HG02623 (cell line): ENCODE data around the gene FOSL2.

Experiments
- ATAC-seq: cut with Tn5 transposase; IDR thresholded peaks from one replicate; pipeline ENCODE4 v1.9.1; 2021; ENCODE audit warnings: moderate library complexity; ENCODE audit not compliant: unreplicated experiment

FOSL2 gene

DNA sequence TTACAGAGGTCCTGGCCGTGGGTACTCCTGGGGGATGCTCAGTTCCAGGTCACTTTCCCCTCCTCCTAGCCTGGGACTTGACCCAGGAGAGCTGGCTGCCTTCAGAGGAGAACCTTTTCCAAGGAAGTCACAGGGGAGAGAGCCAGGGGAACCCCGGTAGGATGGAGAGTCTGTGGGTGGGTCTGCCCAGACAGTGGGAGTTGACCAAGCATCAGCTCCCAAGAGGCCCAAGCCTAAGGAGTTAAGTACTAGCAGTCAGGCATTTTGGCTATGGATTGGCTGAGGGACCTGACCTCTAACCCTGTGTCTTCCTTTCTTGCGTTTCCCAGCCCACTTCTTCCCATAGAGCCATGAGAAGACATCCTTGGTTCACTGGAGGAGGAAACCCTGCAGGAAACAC, 54.4 kb downstream of the FOSL2 start:
- no peak for ATAC-seq

DNA sequence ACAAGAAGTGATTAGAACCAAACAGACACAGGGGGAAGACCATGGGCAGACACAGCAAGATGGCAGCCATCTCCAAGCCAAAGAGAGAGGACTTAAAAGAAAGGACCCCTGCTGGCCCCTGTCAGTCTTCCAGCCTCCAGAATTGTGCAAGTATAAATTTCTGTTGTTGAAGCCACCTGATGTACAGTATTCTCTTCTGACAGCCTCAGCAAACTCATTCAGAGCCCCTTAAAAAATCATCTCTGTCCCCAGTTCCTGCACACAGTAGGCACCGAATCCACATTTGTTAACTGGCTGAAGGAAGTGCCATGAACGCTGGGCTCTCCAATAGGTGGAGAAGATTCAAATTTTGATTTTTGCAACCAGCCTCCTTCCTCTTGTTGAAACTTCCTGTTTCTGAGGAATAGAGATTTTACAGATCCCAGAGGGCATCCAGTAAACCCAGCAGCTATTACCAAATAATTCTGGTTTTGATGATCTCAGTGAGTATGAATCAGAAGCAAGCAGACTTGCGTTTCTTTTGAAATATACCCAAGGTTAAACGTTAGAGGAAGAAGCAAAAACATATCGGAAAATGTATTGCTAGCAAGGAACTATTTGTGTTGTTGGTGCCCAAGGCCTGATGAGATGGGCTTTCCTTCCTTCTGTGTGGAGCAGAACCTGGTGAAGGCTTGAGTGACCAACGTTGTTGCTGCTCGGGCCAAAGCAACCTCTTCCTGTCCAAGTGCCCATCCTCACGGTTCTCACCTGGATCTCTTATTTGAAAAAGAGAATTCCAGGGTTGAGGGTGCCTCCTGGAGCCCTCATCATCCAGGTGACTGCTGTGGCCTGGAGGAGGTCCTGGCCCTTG, 55.5 kb downstream of the FOSL2 start:
- no peak for ATAC-seq

DNA sequence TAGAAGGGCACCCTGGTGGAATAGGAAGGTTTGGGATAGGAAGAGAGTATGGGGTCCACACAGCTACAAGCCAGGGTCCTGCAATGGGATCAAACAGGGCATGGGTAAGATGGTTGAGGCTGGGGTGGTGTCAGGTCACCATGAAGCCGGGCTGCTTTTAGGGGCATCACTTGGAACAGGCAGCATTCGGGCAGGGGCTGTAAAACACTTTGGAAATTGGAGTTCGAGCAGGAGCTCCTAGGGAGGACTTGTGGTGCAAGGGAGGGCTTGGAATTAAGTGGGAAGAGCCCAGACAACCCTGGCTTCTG, 56.1 kb downstream of the FOSL2 start:
- ATAC-seq, result no peak

DNA sequence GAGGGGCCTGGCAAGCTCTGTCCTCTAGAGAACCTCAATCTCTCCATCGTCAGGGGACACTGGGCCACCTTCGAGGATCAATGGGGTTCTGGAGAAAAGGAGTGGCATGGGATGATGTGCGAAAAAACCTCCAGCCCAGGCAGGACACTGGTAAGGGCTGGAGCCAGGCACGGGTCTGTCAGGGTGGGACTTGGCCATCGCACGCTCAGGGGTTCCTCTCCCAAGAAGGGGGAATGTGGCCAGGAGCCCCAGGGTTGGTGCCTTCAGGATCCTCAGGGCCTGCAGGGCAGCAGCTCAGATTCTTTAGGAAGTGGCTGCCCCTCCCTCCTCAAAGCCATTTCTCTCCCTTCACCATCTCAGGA, 56.4 kb downstream of the FOSL2 start:
- ATAC-seq, result no peak

DNA sequence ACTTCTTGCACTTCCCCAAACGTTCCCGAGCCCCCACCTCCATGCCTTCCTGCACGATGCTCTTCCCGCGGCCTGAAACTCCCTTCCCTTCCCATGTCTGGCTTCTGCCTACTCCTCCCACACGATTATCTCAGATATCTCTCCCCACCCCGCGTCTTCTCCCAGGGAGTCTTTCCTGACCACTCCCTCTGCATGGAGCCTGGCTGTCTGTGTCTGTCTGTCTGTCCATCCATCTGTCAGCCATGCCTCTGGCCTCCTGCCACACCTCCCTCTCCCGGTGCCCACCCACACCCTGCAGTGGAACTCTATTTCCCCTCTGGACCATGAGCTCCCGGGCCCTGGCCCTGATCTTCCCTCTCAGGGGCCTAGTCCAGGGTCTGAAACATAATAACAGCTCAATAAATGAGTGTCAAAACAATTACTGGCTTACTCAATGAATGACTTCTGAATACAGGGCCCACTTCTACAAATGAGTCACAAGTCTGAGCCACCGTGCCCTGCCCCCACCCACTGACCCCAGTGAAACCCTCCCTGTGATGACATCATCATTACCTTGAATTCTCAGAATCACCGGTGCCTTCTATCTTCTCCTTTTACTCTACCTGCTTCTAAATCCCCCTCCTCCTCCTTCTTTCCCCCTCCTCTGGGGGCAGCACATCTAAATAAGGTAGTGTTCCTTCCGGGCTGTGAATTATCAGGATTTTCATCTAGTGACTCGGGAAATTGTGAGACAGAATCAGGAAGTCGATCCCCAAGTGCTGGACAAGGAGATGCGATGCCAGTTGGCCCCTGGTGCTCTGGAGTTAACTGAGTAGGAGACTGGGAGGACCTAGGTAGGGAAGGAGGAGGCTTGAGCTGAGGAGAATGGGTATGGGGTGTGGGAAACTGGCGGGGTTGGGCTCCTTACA, 57.1 kb downstream of the FOSL2 start:
- ATAC-seq, result no peak

DNA sequence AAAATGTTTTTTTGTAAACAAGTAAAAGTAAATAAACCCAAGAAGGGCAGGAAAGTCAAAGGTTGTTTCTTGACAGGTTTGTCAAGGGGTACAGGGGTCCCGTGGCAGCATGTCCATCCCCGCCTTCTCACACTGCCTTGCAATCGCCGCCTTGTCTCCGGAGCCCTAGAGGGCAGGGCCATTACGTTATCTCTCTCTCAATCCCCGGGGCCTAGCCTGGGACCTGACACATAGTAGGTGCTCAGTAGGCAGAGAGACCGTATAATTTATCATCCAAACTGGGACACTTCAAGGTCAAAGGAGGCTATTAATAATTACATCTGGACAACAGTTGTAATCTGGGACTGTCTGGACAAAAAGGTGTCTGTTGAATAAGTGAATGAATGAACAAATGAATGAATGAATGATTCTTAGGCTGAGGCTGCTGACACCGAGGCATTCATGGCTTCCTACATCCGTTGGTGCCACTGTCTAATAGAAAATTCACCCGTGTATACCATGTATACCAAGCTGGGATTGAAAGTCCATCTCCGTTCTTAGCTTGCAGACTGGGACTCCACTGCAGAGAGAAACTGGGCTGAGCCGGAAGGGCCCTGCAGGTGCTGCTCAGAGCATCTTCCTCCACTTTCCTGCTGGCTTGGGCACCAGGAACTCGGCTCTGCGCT, 58.4 kb downstream of the FOSL2 start:
- no peak for ATAC-seq

DNA sequence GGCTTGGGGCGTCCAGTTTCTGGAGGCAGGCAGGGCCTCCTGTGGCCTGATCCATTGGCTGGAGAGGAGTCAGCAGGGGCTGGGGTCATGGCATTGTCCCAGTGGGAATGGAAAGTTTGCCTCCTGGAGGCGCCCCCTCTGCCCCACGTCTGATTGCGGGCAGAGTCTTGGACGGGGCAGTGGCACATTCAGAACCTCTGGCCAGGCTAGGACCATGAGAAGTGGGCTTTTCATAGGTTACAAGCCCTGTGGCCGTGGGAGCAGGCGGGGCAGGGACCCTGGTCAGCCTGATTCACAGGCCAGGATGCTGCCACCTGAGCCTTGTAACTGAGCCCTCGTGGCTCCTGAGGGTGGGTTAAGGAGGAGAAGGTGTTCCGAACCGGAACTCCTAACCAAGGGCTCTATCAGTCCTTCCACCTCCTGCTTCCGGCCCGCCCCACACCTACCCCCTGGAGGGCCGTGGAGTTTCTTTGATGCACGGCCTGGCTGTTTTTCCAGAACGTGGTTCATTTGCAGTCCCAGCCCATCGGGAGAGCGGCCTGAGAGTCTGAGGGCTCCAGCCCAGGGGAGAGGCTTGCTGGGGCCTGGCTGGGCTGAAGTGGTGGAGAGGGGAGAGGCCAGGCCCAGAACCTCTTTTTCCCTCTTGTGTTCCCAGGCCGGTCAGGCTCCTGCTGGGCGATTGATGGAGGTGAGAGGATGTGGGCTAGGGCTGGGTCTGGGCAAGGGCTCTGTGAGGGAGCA, 59.3 kb downstream of the FOSL2 start:
- ATAC-seq, result no peak

DNA sequence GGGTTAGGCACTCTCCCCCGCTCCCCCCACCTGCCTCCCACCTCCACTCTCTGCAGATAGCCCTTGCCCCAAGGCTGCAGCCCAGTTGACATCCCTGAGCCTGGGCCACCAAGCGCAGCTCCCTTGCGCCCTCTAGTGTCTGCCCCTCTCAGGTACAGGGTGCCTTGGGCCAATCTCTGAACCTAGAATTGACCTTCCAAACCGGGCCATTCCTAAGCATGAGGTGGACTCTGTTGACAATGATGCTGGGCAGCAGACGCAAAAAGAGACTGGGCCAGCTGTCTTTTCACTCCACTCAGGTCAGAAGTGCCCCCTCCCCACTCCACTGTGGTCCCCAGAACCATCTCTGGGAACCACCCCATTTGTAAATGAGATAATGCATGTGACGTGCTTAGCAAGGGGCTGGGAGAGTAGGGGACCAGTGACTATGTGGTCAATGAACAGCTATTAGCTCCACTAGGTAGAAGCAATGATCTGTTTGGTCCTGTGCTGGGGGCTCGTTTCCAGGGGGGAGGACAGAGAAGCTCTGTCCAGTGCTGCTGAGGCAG, 60.0 kb downstream of the FOSL2 start:
- peak; percentile 55 for ATAC-seq

DNA sequence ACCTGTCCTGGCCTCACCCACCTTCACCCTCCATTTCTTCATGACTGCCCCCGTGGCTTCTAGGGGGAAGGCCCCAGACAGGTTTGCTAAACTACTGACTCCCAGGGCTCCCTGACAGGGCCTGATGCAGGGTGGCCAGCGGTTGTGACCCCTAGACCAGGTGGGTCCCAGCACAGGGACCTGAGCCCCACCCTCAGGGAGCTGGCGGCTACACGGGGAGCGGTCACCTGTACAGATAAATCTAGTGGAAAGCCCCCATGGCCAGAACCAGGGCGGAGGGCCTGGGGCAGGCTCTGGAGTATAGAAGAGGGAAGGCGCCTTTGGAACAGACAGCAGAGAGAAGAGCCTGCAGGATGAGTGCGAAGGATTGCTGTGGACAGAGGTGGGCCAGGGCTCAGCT, 60.7 kb downstream of the FOSL2 start:
- no peak for ATAC-seq

DNA sequence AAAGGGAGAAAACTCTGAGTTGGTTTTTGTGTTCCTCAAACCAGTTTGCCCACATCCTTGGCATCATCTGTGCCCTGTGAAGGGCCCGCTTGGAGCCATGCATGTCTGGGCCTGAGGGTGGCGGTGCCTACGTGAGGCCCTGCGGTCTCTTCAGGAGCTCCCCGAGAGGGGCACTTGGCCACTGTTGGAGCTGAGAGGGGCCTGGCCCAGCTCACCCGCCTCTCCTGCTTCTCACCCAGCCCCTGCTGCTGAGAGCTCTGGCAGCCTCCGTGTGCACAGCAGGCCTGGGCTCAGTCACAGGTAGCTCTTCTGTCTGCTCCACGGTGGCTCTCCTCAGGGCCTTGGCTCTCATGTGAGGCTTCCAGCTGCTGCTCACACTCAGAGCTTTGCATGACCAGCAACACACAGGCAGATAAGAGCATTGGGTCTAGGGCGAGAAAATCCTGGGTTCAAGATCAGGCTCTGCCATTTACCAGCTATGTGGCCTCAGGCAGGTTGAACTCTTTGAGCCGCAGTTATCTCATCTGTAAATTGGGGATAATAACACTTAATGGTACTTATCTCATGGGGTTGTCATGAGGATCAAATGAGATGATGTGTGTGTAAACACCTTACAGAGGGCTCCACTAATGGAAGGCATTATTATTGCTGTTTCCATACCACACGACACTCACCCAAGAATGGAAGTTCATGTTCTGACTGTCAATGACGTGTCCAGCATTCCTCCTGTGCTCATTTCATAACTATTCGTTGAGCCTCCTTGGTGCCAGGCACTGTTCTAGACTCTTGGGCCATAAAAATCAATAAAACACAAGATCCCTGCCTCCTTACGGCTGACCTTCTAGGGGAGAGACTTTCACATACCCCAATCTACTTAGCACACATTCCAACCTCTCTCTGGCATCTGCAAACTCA, 61.6 kb downstream of the FOSL2 start:
- ATAC-seq, result no peak

DNA sequence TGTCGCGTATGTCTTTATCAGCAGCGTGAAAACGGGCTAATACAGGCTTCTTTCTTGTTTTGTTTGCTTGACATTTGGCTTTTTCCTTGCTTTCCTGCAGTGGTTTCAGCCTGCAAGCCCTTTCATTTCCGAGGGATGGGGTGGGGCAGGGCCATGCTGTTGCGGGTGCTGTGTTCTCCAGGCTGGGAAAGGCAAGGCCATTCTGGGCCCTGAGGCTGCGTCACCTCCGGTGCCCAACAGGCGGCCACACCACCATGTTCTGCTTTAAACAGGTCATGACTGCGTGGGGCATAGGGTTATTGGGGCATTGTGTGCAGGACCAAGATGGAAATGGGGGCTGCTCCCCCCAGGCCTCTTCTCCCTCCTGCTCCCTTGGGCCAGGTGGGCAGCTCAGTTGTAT, 64.6 kb downstream of the FOSL2 start:
- no peak for ATAC-seq

DNA sequence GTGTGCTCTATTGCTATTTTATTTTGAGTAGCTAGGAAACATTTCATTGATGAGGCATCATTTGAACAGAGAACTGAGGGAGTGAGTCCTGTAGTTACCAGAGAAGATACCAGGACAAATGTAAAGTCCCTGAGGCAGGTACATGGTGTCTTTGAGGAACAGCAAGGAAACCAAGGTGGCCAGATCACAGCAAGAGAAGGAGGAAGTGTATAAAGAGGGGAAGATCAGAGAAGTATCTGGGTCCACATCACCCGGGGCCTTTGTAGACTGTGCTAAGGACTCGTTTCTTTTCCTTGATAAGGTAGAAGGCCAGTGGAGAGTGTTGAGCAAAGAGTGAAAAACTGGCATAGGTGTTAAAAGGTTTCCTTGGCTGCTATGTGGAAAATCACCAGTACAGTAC, 68.4 kb downstream of the FOSL2 start:
- no peak for ATAC-seq

DNA sequence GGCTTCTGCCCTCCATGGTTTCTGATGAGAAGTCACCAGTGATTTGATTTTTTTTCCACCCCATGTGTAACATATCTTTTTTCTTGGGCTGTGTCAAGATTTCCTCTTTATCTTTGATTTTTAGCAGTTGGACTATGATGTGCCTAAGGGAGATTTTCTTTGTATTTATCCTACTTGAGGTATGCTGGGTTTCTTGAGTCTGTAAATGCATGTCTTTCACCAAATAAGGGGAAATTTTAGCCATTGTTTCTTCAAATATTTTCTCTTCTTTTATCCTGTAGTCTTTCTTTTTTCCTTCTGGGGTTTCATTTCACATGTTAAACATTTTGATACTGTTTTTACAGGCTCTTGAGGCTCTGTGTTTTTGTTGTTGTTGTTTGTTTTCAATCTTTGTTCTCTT, 69.5 kb downstream of the FOSL2 start:
- no peak for ATAC-seq

DNA sequence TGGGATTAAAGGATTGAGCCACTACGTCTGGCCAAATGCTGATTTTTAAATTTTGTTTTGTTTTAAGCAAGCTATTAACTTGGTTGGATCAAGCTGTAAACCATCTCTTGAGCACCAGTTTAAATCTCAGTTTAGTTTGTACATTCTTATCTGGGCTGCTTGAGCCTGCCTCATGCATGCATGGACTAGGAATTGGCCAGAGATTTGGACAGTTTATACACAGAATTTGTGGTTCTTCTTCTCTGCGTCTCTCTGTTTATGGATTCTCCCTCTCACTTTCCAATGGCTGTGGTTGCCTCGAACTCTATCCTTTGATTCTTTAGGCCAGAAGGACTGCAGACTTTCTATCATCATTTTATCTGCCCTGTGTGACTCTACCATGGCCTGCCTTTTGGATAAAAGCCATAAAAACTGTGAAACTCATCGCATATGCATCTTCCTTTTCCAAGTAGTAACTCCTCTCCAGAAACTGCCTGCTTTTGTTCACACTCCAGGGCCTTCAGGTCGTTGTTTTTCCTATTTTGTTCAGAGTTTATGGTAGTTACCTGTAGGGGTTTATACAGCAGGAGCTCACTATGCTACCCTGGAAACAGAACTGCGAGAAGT, 70.7 kb downstream of the FOSL2 start:
- ATAC-seq, result no peak

DNA sequence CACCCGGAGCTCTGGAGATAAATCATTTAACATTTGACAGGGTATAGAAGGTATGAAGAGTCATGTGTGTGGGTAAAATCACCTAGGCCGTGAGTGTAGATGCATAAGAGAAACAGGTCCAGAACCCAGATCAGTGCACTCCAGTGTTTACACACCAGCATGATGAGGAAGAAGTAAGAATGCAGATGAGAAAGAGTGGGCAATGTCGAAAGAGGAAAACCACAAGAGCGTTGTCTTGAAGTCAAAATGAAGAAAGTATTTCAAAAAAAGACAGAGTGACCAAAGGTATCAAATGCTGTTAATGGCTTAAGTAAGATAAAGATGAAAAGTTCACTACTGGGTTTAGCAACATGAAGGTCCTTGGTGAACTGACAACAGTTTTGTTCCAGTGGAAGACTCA, 71.2 kb downstream of the FOSL2 start:
- no peak for ATAC-seq

DNA sequence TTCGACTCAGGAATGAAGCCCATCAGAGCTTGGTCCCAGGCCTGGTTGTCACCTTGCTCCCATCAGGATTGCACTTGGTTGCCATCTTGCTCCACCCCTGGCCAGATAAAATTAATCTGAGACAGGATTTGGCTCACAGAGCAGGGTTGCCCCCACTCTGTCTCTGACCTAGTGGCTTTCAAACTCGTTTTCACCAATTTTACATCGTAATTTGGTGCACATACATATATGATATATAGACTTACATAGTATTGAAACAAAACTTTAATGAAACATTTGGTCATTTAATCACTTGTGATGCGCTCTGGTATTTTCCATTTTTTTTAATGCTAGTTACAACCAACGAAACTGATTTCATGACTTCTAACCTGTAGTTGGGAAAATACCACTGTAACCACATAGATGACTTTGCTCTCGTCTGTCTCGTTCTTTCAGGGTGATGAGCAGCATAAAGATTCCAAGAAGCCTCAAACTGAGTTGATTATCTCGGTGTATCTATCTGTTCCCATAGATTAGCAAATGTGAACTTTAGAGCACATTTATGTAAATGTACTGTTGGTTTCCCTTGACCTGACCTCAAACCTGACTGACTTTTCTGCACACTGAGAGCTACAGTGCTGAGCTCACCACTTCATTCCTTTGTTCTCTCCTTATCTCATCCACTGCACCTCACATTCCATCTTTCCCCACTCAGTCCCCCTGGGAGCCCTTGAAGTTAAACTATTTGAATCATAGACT, 72.7 kb downstream of the FOSL2 start:
- no peak for ATAC-seq
